NCI-H526 (cell line): ENCODE data around the gene EIF4EBP3.

Experiments used
- DNase-seq, 2 experiments: peaks; one replicate each; lab custom pipeline; 2025; lab: John Stamatoyannopoulos, UW

The EIF4EBP3 gene

GRCh38 chr5:140557136-140557805 lies 9.8 kb downstream of the EIF4EBP3 start, which contains the start of gene SRA1:
SRA1 (minus strand) TSS chr5:140557473; CDS start chr5:140557452, 21 bp downstream.
- DNase-seq, result peak; percentile 76 to 96

GRCh38 chr5:140557965-140558364 lies 10.5 kb downstream of the EIF4EBP3 start:
- no peak for DNase-seq

GRCh38 chr5:140558542-140558941 lies 11.1 kb downstream of the EIF4EBP3 start:
- no peak for DNase-seq

GRCh38 chr5:140560227-140560626 lies 12.8 kb downstream of the EIF4EBP3 start:
- DNase-seq, result no peak

GRCh38 chr5:140561753-140562523 lies 14.5 kb downstream of the EIF4EBP3 start:
- DNase-seq, result no peak

- peak in 1 of 2 experiments; percentile 26 for DNase-seq
Observed at GRCh38 chr5:140563596-140563995, 16.1 kb downstream of the EIF4EBP3 start.

- peak; percentile 97 to 98 for DNase-seq
Observed at GRCh38 chr5:140564196-140565023, 16.9 kb downstream of the EIF4EBP3 start, which contains the start of the genes APBB3 and SLC35A4. APBB3 (minus strand) TSS chr5:140564598; CDS start chr5:140564245, 353 bp downstream. SLC35A4 (plus strand) TSS chr5:140564828; CDS start chr5:140567170, 2,342 bp downstream.

- no peak for DNase-seq
Observed at GRCh38 chr5:140565024-140565779, 17.7 kb downstream of the EIF4EBP3 start.

GRCh38 chr5:140565780-140566095 lies 18.3 kb downstream of the EIF4EBP3 start:
- no peak for DNase-seq

- no peak for DNase-seq
Observed at GRCh38 chr5:140566665-140567064, 19.2 kb downstream of the EIF4EBP3 start.

- no peak for DNase-seq
Observed at GRCh38 chr5:140567136-140567818, 19.8 kb downstream of the EIF4EBP3 start.

GRCh38 chr5:140567871-140568270 lies 20.4 kb downstream of the EIF4EBP3 start:
- DNase-seq, result no peak

- no peak for DNase-seq
Observed at GRCh38 chr5:140568443-140569063, 21.1 kb downstream of the EIF4EBP3 start.

GRCh38 chr5:140569197-140569596 lies 21.7 kb downstream of the EIF4EBP3 start:
- DNase-seq, result no peak

- no peak for DNase-seq
Observed at GRCh38 chr5:140570058-140570457, 22.6 kb downstream of the EIF4EBP3 start.

GRCh38 chr5:140570488-140570887 lies 23.0 kb downstream of the EIF4EBP3 start:
- DNase-seq, result no peak

GRCh38 chr5:140571105-140571504 lies 23.6 kb downstream of the EIF4EBP3 start:
- no peak for DNase-seq

GRCh38 chr5:140573683-140574082 lies 26.2 kb downstream of the EIF4EBP3 start:
- DNase-seq, result no peak

GRCh38 chr5:140574165-140574564 lies 26.7 kb downstream of the EIF4EBP3 start:
- DNase-seq, result no peak

- peak; percentile 10 to 59 for DNase-seq
Observed at GRCh38 chr5:140575309-140575708, 27.8 kb downstream of the EIF4EBP3 start.
